Sigmoid colon (tissue), 4 donors: ENCODE results near the gene NEAT1.

ENCODE experiments used
- POLR2AphosphoS5 ChIP-seq, 4 donors: sonication (generic); formaldehyde crosslinking; IDR thresholded peaks; one replicate each; pipeline ENCODE4 v1.6.1; 2017; ENCODE audit warnings: antibody characterized with exemption in 4 of 4
- TF ChIP-seq, protein P1 (sequence below), 4 experiments: fragments of 450-650 bp in 3 of 4; fragments of 200-600 bp in 1 of 4; IDR thresholded peaks; one replicate each; pipeline ENCODE4 v1.5.1; 2016 to 2019; ENCODE audit warnings: antibody characterized with exemption in 4 of 4, mild to moderate bottlenecking in 3 of 4, moderate library complexity in 2 of 4

DNA sequence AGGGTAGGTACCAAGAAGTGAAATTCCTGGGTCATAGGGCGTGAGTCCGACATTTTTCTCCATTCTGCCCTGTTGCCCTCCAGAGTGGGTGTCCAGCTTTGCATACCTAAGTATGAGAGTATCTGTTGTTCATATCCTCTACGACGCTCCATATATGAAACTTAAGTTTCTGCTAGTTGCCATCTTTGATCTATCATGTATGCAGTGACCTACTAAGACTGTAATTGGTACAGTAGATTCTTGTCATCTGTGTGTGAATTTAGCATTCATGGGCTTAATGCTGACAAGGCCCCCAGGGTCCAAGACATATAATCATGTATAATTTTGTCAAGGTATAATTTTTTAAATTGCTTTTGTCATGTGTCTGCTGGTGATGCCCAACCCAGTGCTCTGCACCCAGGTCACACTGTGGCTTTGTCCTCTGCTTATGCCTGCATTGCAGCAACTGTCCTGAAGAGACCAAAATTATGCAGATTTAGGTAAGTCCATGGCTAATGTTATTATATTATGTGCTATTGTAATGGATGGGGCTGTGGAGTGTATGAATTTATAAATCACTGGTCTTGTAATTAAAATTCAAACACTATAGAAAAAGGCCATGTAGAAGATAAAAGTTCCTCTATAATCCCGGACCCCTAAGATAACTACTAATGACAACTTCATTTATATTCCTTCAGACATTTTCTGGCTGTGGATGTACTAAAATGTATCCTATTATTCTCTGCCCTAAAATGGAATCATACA lies 12.2 kb downstream of the NEAT1 start:
- TF ChIP-seq, protein P1, sequence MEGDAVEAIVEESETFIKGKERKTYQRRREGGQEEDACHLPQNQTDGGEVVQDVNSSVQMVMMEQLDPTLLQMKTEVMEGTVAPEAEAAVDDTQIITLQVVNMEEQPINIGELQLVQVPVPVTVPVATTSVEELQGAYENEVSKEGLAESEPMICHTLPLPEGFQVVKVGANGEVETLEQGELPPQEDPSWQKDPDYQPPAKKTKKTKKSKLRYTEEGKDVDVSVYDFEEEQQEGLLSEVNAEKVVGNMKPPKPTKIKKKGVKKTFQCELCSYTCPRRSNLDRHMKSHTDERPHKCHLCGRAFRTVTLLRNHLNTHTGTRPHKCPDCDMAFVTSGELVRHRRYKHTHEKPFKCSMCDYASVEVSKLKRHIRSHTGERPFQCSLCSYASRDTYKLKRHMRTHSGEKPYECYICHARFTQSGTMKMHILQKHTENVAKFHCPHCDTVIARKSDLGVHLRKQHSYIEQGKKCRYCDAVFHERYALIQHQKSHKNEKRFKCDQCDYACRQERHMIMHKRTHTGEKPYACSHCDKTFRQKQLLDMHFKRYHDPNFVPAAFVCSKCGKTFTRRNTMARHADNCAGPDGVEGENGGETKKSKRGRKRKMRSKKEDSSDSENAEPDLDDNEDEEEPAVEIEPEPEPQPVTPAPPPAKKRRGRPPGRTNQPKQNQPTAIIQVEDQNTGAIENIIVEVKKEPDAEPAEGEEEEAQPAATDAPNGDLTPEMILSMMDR (IDR thresholded peaks at IDR 0.05): no peak
- TF ChIP-seq POLR2AphosphoS5 (IDR thresholded peaks at IDR 0.05): peak; percentile 37 to 57 (median 46)
